Skeletal muscle tissue (tissue), 4 donors: ENCODE measurements around the gene TRPV4. TPM values are rescaled to one million over a fixed set of nuclear protein-coding genes. Genes with fewer than 3 reads are reported as not detected.

Experiments used
- H3K27ac ChIP-seq: one replicate; pipeline ENCODE4 v1.7.0; 2013; ENCODE audit warnings: mild to moderate bottlenecking, low read depth, low read length, inconsistent platforms
- H3K27me3 ChIP-seq, 3 donors: one replicate each; pipeline ENCODE4 v1.7.0; 2013; ENCODE audit warnings: low read length in 3 of 3; ENCODE audit not compliant: control insufficient read depth in 3 of 3, insufficient read depth in 3 of 3
- H3K36me3 ChIP-seq, 3 donors: one replicate each; pipeline ENCODE4 v1.7.0; 2013; ENCODE audit warnings: low read length in 3 of 3; ENCODE audit not compliant: control insufficient read depth in 3 of 3, insufficient read depth in 3 of 3
- H3K4me1 ChIP-seq, 3 donors: one replicate each; pipeline ENCODE4 v1.7.0; 2013; ENCODE audit warnings: low read length in 3 of 3, mild to moderate bottlenecking in 3 of 3; ENCODE audit not compliant: control insufficient read depth in 3 of 3, insufficient read depth in 3 of 3
- H3K4me3 ChIP-seq, 3 donors: one replicate each; pipeline ENCODE4 v1.7.0; 2013; ENCODE audit warnings: low read length in 3 of 3
- H3K9ac ChIP-seq, 3 donors: one replicate each; pipeline ENCODE4 v1.7.0; 2013; ENCODE audit warnings: low read length in 3 of 3, mild to moderate bottlenecking in 3 of 3, moderate library complexity in 2 of 3, low read depth in 1 of 3
- H3K9me3 ChIP-seq, 3 donors: one replicate each; pipeline ENCODE4 v1.7.0; 2013; ENCODE audit warnings: low read length in 3 of 3; ENCODE audit not compliant: control insufficient read depth in 3 of 3
- total RNA-seq: library from RNA; depleted of rRNA; stranded (reverse); fragments of >200 nt; gene quantifications from one replicate; pipeline ENCODE4 v1.2.3, GENCODE V29; 2014
- donor health status: Osteomylitis.

TRPV4 gene
- total RNA-seq, 1 donor from 2014 or later: 0.52 TPM

GRCh38 chr12:109796057-109796456 lies 37.1 kb downstream of the TRPV4 start:
- Histone ChIP-seq H3K36me3 (no peaks in the 10 kb centered on the region), H3K9me3 (no peaks in the 10 kb centered on the region), H3K4me3 (no peak overlapping the region), H3K27me3 (peaks cover 0 to 3% (median 0%) of the 10 kb centered on the region in 3 donors), H3K27ac (no peak overlapping the region), H3K4me1 (no peaks in the 10 kb centered on the region), H3K9ac (no peak overlapping the region)

- H3K4me3 ChIP-seq: no peak overlapping the region
- H3K27ac ChIP-seq: no peak overlapping the region
- H3K9me3 ChIP-seq: no peaks in the 10 kb centered on the region
- H3K36me3 ChIP-seq: no peaks in the 10 kb centered on the region
- H3K27me3 ChIP-seq: peaks cover 0 to 3% (median 0%) of the 10 kb centered on the region in 3 donors
- no peak overlapping the region for H3K9ac ChIP-seq
- H3K4me1 ChIP-seq: no peaks in the 10 kb centered on the region
These were observed 38.2 kb downstream of the TRPV4 start for GRCh38 chr12:109795023-109795422.

- Histone ChIP-seq H3K9me3 (no peaks in the 10 kb centered on the region), H3K27me3 (peaks cover 0 to 3% (median 0%) of the 10 kb centered on the region in 3 donors), H3K36me3 (no peaks in the 10 kb centered on the region), H3K4me3 (no peak overlapping the region), H3K4me1 (no peaks in the 10 kb centered on the region), H3K27ac (no peak overlapping the region), H3K9ac (no peak overlapping the region)
These were observed 39.2 kb downstream of the TRPV4 start for GRCh38 chr12:109793826-109794501.

GRCh38 chr12:109793411-109793810 lies 39.8 kb downstream of the TRPV4 start:
- Histone ChIP-seq H3K4me3 (no peak overlapping the region), H3K27me3 (peaks cover 0 to 3% (median 0%) of the 10 kb centered on the region in 3 donors), H3K4me1 (no peaks in the 10 kb centered on the region), H3K9me3 (no peaks in the 10 kb centered on the region), H3K36me3 (peaks cover 0 to under 1% (median 0%) of the 10 kb centered on the region in 3 donors), H3K9ac (no peak overlapping the region), H3K27ac (no peak overlapping the region)

GRCh38 chr12:109792992-109793391 lies 40.2 kb downstream of the TRPV4 start:
- Histone ChIP-seq H3K4me3 (no peak overlapping the region), H3K9me3 (no peaks in the 10 kb centered on the region), H3K36me3 (peaks cover 0 to 2% (median 0%) of the 10 kb centered on the region in 3 donors), H3K4me1 (no peaks in the 10 kb centered on the region), H3K27me3 (peaks cover 0 to 3% (median 0%) of the 10 kb centered on the region in 3 donors), H3K9ac (no peak overlapping the region), H3K27ac (no peak overlapping the region)

- peaks cover 0 to 3% (median 0%) of the 10 kb centered on the region in 3 donors for H3K27me3 ChIP-seq
- no peak overlapping the region for H3K9ac ChIP-seq
- peaks cover 0 to 2% (median 0%) of the 10 kb centered on the region in 3 donors for H3K36me3 ChIP-seq
- H3K4me1 ChIP-seq: no peaks in the 10 kb centered on the region
- no peak overlapping the region for H3K4me3 ChIP-seq
- H3K27ac ChIP-seq: no peak overlapping the region
- H3K9me3 ChIP-seq: no peaks in the 10 kb centered on the region
These were observed 43.6 kb downstream of the TRPV4 start for GRCh38 chr12:109789526-109790048.

GRCh38 chr12:109786799-109787198 lies 46.4 kb downstream of the TRPV4 start:
- Histone ChIP-seq H3K9me3 (no peaks in the 10 kb centered on the region), H3K4me1 (no peaks in the 10 kb centered on the region), H3K27me3 (peaks cover 0 to 3% (median 3%) of the 10 kb centered on the region in 3 donors), H3K36me3 (peaks cover 0 to 2% (median 0%) of the 10 kb centered on the region in 3 donors), H3K27ac (no peak overlapping the region), H3K4me3 (no peak overlapping the region), H3K9ac (no peak overlapping the region)

GRCh38 chr12:109785854-109786253 lies 47.3 kb downstream of the TRPV4 start:
- Histone ChIP-seq H3K36me3 (peaks cover 0 to 2% (median 0%) of the 10 kb centered on the region in 3 donors), H3K27me3 (peaks cover 0 to 3% (median 3%) of the 10 kb centered on the region in 3 donors), H3K4me3 (no peak overlapping the region), H3K4me1 (no peaks in the 10 kb centered on the region), H3K9me3 (no peaks in the 10 kb centered on the region), H3K9ac (no peak overlapping the region), H3K27ac (no peak overlapping the region)

- H3K4me1 ChIP-seq: no peaks in the 10 kb centered on the region
- no peak overlapping the region for H3K27ac ChIP-seq
- peaks cover 0 to 3% (median 3%) of the 10 kb centered on the region in 3 donors for H3K27me3 ChIP-seq
- no peaks in the 10 kb centered on the region for H3K9me3 ChIP-seq
- no peak overlapping the region for H3K4me3 ChIP-seq
- H3K36me3 ChIP-seq: peaks cover 0 to 2% (median 0%) of the 10 kb centered on the region in 3 donors
- H3K9ac ChIP-seq: no peak overlapping the region
These were observed 49.3 kb downstream of the TRPV4 start for GRCh38 chr12:109783965-109784244.

GRCh38 chr12:109783135-109783964 lies 49.8 kb downstream of the TRPV4 start:
- Histone ChIP-seq H3K4me1 (no peaks in the 10 kb centered on the region), H3K4me3 (no peak overlapping the region), H3K27me3 (peaks cover 0 to 3% (median 3%) of the 10 kb centered on the region in 3 donors), H3K9ac (no peak overlapping the region), H3K27ac (no peak overlapping the region), H3K9me3 (no peaks in the 10 kb centered on the region), H3K36me3 (peaks cover 0 to under 1% (median 0%) of the 10 kb centered on the region in 3 donors)
